Renal cortex interstitium (tissue), 11 donors: ENCODE measurements around the gene HAO2. TPM values are rescaled to one million over a fixed set of nuclear protein-coding genes. Genes with fewer than 3 reads are reported as not detected.
"Not testable (repeated sequence)": the region's sequence is repeated elsewhere in the genome, so short reads cannot be mapped to it uniquely, and the experiment has no call there.

Experiments
- DNase-seq, 11 donors: peaks; one replicate each; pipeline ENCODE4 v3.0.0-alpha.2; 2013; ENCODE audit warnings: low read depth in 9 of 11, low spot score in 4 of 11; ENCODE audit errors: extremely low read depth in 1 of 11
- polyA plus RNA-seq, 3 donors: library from polyadenylated mRNA; unstranded; fragments of 120-200 nt; gene quantifications; one replicate each; pipeline ENCODE4 v1.2.1, GENCODE V29; 2013; ENCODE audit not compliant: insufficient read length in 3 of 3

The HAO2 gene
- polyA plus RNA-seq, 3 donors, result 75.5 to 117 (median 93.8) TPM

GRCh38 chr1:119367432-119368124, 1.0 kb upstream of the HAO2 start:
- DNase-seq, result peak in 8 of 11 donors; percentile 13 to 36 (median 20)

DNA sequence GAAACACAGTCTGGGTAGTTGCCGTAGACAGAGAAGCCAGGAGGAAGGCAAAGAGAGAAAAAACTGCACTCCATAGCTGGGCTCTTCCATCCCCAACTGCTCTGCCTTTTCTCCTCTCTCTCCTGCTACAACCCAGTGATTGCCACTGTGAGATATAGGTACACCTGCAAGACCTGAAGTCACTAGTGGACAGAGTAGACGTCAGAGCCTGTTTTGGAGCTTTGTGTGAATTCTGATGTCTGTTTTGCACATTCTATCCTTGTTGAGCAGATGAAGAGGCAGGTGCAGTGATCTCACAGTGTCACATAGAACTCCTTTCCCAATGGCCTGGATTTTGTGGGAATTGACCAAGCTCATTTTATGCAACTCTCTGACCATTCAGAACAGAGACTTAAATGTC, 2.2 kb downstream of the HAO2 start:
- no peak for DNase-seq

DNA sequence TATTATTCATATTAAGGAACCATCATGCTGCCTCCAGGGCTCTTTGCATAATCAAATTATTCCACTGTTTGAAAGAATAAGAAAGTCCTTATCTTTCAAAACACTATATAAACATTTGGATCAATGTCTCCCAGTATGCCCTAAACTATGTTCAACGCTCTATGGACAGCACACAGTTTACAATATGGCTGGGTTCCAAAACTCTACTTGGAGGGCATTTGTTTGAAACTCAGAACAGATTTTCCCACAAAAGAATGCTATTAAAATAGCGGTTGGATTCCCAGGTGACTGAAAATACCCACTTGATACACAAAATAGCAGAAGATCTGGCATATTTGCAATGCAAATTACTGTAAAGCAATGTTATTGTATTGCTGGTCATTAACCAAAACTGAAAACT, 3.2 kb downstream of the HAO2 start:
- DNase-seq, result no peak

- DNase-seq, result peak; percentile 34 to 82 (median 45)
These were observed 4.0 kb downstream of the HAO2 start for GRCh38 chr1:119372503-119373086.

- no peak for DNase-seq
These were observed 4.9 kb downstream of the HAO2 start for GRCh38 chr1:119373465-119373864.

GRCh38 chr1:119374208-119374874, 5.8 kb downstream of the HAO2 start:
- DNase-seq, result no peak

DNA sequence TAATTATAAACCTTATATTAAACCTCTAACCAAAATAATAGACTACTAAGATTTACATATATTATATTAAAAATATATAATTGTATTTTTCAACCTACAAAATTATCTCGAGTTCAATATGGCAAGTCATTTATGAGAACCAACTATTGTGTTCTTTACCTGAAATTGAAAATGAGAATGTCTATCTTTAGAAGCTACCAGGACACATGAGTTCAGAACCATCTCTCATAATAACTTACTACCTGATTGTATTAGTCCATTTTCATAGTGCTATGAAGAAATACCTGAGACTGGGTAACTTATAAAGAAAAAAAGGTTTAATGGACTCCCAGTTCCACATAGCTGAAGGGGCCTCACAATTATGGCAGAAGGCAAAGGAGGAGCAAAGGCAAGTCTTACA, 6.8 kb downstream of the HAO2 start:
- DNase-seq, result no peak

- DNase-seq, result no peak
These were observed 8.0 kb downstream of the HAO2 start for GRCh38 chr1:119376594-119376993.

GRCh38 chr1:119377594-119377993, 9.0 kb downstream of the HAO2 start:
- DNase-seq, result not testable (repeated sequence)

DNA sequence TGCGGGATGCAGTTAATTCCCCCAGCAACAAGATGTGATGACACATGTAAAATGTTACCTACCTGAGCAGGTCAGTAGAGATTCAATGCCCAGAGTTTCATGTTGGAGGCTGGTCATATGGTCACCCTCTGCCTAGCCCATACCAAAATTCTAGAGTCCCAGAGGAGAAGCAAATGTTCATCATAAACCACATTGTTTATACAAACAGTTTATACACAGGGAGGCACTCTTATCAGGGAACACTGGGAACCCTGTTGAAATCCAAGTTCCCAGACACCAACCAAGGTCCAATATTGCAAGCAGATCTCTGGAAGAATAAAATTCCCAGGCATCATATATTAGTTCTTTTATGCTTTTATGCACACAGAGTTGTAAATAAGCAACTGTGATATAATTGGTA, 10.5 kb downstream of the HAO2 start:
- no peak for DNase-seq

DNA sequence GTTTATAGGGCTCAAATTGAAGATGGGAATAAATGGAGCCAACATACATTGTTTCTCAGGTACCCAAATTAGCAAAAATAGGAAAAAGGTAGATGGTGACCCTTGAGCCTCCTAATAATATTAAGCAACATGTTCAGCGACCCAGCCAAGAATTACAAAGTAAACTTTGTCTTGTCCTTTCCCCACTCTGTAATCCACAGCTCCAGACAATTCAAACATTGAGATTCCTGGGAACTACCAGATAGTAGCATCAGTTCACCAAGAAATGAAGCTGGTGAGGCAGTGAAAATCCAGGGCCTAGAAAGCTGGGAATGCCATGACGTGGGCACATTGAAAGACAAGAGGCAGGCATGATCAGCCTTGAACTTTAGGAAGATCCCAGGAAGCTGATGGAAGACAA, 11.7 kb downstream of the HAO2 start:
- DNase-seq, result no peak

GRCh38 chr1:119380983-119381662, 12.5 kb downstream of the HAO2 start:
- no peak for DNase-seq

- DNase-seq, result no peak
These were observed 16.0 kb downstream of the HAO2 start for GRCh38 chr1:119384591-119384990.

DNA sequence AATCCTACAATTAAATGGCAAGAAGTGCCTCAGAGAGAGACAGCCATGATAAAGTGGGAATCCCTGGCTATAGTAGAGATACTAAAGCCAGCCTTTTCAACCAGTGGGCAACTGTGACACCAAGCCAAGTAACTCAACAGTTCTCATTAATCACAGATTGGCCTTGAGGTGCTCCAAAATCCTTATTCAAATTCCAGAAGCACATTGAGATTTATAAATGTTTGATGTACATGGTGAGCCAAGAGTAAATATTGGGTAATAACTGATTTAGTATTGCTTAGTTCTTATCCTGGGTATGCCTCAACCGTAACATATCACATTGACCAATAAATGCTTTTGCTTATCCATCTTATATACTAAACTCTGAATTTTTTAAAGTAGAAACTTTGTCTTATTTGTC, 17.1 kb downstream of the HAO2 start:
- DNase-seq, result no peak

GRCh38 chr1:119387858-119388257, 19.3 kb downstream of the HAO2 start:
- DNase-seq, result no peak

DNA sequence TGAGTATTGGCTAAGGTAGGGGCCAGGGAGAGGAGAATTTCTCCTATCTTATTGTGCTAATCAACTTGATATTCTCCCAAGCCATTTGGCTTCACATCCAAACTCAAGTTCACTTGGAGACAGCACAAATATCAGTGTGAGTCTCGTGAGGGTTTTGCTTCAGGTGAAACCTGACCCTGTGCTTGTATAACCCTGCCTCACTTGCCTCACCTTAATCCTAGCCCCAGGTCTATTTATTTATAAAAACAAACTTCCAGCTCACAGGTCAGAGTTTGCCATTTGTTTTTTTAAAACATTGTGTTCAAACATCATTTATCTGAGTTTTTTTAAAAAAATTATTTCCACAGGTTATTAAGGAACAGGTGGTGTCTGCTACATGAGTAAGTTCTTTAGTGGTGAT, 19.9 kb downstream of the HAO2 start:
- no peak for DNase-seq

DNA sequence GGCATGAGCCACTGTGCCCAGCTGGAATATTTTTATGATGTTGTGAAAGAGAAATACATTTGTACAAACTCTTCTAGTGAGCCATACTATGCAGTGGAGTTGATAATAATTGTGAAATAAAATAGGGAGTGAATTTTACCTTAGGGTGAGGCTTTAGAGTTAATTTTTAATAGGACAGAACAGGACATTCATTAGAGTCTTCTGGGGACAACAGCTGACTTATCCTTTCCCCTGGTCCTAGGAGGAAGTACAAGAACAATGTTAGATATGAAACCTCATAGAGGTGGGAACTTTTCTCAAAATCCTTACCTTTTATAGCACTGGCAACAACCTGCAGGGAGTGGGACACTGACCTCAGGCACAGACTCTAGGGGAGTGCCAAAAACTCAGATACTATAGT, 21.9 kb downstream of the HAO2 start:
- no peak for DNase-seq

DNA sequence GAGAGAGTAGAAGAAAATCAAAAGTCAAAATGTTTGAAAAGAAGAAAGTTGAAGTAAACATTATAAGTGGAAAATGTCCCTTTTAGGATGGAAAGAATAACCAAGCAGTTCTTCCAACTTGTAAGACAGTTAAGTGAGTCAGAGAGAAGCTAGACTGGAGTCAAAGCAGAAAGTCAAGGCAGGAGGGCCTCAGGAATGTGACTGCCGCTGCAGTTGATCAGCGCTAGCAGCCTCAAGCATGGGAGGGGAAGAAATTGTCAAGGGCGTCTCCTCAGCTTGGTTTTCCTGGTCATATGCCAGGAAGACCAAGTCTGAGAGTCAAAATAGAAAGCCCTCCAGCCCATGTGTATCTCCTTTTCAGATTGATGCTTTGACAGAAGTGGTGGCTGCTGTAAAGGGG, 23.2 kb downstream of the HAO2 start:
- DNase-seq, result no peak

DNA sequence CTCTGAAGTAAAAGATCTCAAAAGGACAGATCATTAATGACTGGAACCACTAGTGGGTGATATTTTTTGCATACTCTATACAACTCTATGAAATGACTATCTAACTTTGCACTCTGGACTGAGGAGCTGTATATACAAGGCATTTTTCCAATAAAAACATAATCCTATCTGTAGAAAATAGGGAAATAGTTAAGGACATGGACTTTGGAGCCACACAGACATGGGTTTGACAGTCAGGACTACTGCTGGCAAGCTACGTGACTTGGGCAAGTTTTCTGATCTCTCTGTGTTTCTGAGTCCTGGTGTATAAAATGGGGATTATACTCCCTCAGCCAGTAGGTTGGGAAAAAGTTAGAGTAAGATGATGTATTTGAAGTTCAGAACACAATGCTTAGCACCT, 25.5 kb downstream of the HAO2 start:
- DNase-seq, result no peak

DNA sequence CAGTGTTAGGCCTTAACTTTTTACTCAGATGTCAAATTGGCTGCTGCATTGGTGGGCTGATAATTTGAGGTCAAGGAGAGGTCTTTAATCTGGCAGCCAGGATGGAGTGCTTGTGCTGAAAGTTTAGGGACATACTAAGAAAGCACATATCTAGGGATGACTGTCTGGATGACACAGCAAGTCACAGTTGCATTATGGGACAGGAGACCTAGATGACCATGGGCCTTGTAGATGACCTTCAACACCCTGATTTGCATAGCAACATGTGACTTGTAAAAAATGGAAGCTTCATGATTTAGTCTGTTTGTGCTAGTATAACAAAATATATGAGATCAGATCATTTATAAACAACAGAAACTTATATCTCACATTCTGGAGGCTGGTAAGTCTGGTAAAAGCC, 28.4 kb downstream of the HAO2 start:
- DNase-seq, result no peak
